Liver (tissue), 3 donors: Measurements from ENCODE around the gene ARHGAP4.

Source experiments
- EGR1 ChIP-seq, 2 donors: IDR thresholded peaks; 2 replicates each; pipeline ENCODE4 v1.6.1; 2016 to 2018; ENCODE audit warnings: antibody characterized with exemption in 2 of 2, low read depth in 2 of 2
- FOXA1 ChIP-seq: IDR thresholded peaks from 2 replicates; pipeline ENCODE4 v1.6.1; 2016; ENCODE audit warnings: antibody characterized with exemption
- HNF4G ChIP-seq: IDR thresholded peaks from 2 replicates; pipeline ENCODE4 v1.6.1; 2016; ENCODE audit warnings: antibody characterized with exemption
- JUND ChIP-seq, 2 donors: IDR thresholded peaks; 2 replicates each; pipeline ENCODE4 v1.6.1; 2016; ENCODE audit warnings: antibody characterized with exemption in 2 of 2
- RAD21 ChIP-seq, 2 donors: IDR thresholded peaks; 2 replicates each; pipeline ENCODE4 v1.6.1; 2016; ENCODE audit warnings: antibody characterized with exemption in 2 of 2, mild to moderate bottlenecking in 2 of 2
- SP1 ChIP-seq: IDR thresholded peaks from 2 replicates; pipeline ENCODE4 v1.6.1; 2018; ENCODE audit warnings: antibody characterized with exemption, mild to moderate bottlenecking
- TAF1 ChIP-seq: conservative IDR thresholded peaks from 2 replicates; pipeline ENCODE4 v1.6.1; 2016; ENCODE audit warnings: antibody characterized with exemption, mild to moderate bottlenecking
- YY1 ChIP-seq: IDR thresholded peaks from 2 replicates; pipeline ENCODE4 v1.6.1; 2016; ENCODE audit warnings: antibody characterized with exemption, mild to moderate bottlenecking
- TF ChIP-seq, protein P1 (sequence below): fragments of 150-350 bp; IDR thresholded peaks from 2 replicates; pipeline ENCODE4 v1.5.1; 2017; ENCODE audit warnings: improper control_type of control experiment, low read depth, low read length; ENCODE audit not compliant: missing input control
- TF ChIP-seq, protein P2 (sequence below): IDR thresholded peaks from 2 replicates; pipeline ENCODE4 v1.6.1; 2016; ENCODE audit warnings: antibody characterized with exemption
- TF ChIP-seq, protein P3 (sequence below): IDR thresholded peaks from 2 replicates; pipeline ENCODE4 v1.6.1; 2016; ENCODE audit warnings: antibody characterized with exemption, mild to moderate bottlenecking
- TF ChIP-seq, protein P4 (sequence below): IDR thresholded peaks from 2 replicates; pipeline ENCODE4 v1.6.1; 2016; ENCODE audit warnings: antibody characterized with exemption
- TF ChIP-seq, protein P5 (sequence below): IDR thresholded peaks from 2 replicates; pipeline ENCODE4 v1.6.1; 2016; ENCODE audit warnings: antibody characterized with exemption
- donor health status: healthy.
- donor health status: healthy.

DNA sequence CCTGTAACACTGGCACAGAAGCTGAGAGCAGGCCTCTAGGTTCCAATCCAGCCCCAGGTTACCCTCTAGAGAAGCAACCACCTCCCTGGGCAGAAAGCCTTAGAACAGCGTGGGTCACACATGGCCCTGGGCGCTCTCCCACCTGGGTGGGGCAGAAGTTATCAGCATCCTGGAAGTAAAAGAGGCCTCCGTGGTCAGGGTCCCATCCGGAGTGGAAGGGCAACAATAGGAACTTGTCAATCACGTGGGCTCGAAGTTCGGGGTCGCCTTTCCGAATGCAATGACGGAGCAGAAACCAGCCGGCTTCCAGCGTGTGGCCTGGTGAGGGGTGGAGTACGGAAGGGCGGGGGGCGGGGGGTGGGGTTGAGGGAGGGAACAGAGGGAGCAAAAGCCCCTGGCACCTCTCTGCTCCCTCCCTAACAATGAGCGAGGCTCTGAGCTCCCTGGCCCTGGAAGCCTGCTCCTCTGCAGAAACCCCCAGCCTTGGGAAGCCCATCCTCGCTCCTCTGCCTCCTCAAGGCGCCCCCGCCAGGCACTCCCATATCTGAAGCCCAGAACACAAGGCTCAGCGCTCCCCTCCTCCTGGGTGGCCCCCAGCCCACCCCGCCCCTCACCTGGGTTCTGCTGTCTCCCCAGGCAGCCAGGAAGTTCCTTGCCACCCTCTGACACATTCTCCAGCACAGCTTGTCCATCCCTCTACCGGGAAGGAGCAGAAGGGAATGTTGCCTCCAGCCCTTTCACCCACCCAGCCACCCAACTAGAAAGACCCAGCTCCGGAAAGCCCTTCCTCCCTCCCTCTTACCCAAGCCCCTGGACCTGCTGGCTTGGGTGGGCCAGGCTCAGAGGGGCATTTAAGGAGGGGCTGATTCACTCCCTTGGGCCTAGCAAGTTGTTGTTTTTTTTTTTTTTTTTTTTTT, 15.5 kb upstream of the ARHGAP4 start:
- no peak for TF ChIP-seq EGR1 (IDR thresholded peaks at IDR 0.05; ENCODE audit: low read depth in 2 of 2)
- TF ChIP-seq, protein P1, sequence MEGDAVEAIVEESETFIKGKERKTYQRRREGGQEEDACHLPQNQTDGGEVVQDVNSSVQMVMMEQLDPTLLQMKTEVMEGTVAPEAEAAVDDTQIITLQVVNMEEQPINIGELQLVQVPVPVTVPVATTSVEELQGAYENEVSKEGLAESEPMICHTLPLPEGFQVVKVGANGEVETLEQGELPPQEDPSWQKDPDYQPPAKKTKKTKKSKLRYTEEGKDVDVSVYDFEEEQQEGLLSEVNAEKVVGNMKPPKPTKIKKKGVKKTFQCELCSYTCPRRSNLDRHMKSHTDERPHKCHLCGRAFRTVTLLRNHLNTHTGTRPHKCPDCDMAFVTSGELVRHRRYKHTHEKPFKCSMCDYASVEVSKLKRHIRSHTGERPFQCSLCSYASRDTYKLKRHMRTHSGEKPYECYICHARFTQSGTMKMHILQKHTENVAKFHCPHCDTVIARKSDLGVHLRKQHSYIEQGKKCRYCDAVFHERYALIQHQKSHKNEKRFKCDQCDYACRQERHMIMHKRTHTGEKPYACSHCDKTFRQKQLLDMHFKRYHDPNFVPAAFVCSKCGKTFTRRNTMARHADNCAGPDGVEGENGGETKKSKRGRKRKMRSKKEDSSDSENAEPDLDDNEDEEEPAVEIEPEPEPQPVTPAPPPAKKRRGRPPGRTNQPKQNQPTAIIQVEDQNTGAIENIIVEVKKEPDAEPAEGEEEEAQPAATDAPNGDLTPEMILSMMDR: no peak
- no peak for TF ChIP-seq YY1
- TF ChIP-seq, protein P2, sequence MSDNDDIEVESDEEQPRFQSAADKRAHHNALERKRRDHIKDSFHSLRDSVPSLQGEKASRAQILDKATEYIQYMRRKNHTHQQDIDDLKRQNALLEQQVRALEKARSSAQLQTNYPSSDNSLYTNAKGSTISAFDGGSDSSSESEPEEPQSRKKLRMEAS: no peak
- TF ChIP-seq TAF1: no peak
- no peak for TF ChIP-seq FOXA1
- TF ChIP-seq, protein P3, sequence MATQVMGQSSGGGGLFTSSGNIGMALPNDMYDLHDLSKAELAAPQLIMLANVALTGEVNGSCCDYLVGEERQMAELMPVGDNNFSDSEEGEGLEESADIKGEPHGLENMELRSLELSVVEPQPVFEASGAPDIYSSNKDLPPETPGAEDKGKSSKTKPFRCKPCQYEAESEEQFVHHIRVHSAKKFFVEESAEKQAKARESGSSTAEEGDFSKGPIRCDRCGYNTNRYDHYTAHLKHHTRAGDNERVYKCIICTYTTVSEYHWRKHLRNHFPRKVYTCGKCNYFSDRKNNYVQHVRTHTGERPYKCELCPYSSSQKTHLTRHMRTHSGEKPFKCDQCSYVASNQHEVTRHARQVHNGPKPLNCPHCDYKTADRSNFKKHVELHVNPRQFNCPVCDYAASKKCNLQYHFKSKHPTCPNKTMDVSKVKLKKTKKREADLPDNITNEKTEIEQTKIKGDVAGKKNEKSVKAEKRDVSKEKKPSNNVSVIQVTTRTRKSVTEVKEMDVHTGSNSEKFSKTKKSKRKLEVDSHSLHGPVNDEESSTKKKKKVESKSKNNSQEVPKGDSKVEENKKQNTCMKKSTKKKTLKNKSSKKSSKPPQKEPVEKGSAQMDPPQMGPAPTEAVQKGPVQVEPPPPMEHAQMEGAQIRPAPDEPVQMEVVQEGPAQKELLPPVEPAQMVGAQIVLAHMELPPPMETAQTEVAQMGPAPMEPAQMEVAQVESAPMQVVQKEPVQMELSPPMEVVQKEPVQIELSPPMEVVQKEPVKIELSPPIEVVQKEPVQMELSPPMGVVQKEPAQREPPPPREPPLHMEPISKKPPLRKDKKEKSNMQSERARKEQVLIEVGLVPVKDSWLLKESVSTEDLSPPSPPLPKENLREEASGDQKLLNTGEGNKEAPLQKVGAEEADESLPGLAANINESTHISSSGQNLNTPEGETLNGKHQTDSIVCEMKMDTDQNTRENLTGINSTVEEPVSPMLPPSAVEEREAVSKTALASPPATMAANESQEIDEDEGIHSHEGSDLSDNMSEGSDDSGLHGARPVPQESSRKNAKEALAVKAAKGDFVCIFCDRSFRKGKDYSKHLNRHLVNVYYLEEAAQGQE: no peak
- TF ChIP-seq JUND (IDR thresholded peaks at IDR 0.05): no peak
- TF ChIP-seq, protein P4, sequence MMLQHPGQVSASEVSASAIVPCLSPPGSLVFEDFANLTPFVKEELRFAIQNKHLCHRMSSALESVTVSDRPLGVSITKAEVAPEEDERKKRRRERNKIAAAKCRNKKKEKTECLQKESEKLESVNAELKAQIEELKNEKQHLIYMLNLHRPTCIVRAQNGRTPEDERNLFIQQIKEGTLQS: no peak
- TF ChIP-seq RAD21 (IDR thresholded peaks at IDR 0.05): no peak
- TF ChIP-seq HNF4G: no peak
- TF ChIP-seq, protein P5, sequence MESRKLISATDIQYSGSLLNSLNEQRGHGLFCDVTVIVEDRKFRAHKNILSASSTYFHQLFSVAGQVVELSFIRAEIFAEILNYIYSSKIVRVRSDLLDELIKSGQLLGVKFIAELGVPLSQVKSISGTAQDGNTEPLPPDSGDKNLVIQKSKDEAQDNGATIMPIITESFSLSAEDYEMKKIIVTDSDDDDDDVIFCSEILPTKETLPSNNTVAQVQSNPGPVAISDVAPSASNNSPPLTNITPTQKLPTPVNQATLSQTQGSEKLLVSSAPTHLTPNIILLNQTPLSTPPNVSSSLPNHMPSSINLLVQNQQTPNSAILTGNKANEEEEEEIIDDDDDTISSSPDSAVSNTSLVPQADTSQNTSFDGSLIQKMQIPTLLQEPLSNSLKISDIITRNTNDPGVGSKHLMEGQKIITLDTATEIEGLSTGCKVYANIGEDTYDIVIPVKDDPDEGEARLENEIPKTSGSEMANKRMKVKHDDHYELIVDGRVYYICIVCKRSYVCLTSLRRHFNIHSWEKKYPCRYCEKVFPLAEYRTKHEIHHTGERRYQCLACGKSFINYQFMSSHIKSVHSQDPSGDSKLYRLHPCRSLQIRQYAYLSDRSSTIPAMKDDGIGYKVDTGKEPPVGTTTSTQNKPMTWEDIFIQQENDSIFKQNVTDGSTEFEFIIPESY: no peak
- no peak for TF ChIP-seq SP1
